ENCODE measurements around the gene KIAA1217. TPM values are rescaled to one million over a fixed set of nuclear protein-coding genes. Genes with fewer than 3 reads are reported as not detected.

KIAA1217 gene
- polyA plus RNA-seq, 3 donors: not detected

- Mint-ChIP-seq H3K4me1 (no peaks in the 10 kb centered on the region), H3K36me3 (no peaks in the 10 kb centered on the region), H3K27ac (no peak overlapping the region), H3K4me3 (no peak overlapping the region), H3K9me3 (peaks cover 0 to 19% (median 3%) of the 10 kb centered on the region in 7 donors), H3K27me3 (ENCODE audit: low read depth in 3 of 3) (no peaks in the 10 kb centered on the region)
- no peak overlapping the region for H2AFZ ChIP-seq (ENCODE audit: insufficient read depth, low read depth, low read length, poor library complexity, severe bottlenecking)
- H3K79me2 ChIP-seq (ENCODE audit: insufficient read depth, low read length): no peaks in the 10 kb centered on the region
- H3K4me3 ChIP-seq (replicated peaks in 1 of 3; ENCODE audit: low read depth in 2 of 3, low read length in 3 of 3): no peak overlapping the region
- H3K36me3 ChIP-seq (replicated peaks in 1 of 2; ENCODE audit: control insufficient read depth in 1 of 2, insufficient read depth in 2 of 2, low read length in 2 of 2): no peaks in the 10 kb centered on the region
- H4K20me1 ChIP-seq (ENCODE audit: insufficient read depth, low read length): no peaks in the 10 kb centered on the region
- H3K4me1 ChIP-seq (ENCODE audit: control insufficient read depth in 1 of 2, insufficient read depth in 2 of 2, low read length in 2 of 2): no peaks in the 10 kb centered on the region
- H3K27me3 ChIP-seq (ENCODE audit: control insufficient read depth in 2 of 2, insufficient read depth in 2 of 2, low read length in 2 of 2): no peaks in the 10 kb centered on the region
- intact Hi-C loops (cut with micrococcal nuclease): no loop called here
- no peak for TF ChIP-seq CTCF (IDR thresholded peaks at IDR 0.05)
- peaks cover 0 to 7% of the 10 kb centered on the region in 2 donors for H3K9me3 ChIP-seq (replicated peaks in 1 of 2; ENCODE audit: control insufficient read depth in 1 of 2, insufficient read depth in 1 of 2, low read length in 2 of 2)
- no peak for DNase-seq
- H3K4me2 ChIP-seq (replicated peaks; ENCODE audit: extremely low read depth, low read length, poor library complexity, severe bottlenecking): no peak overlapping the region
- no CpG with 5 or more reads among the region's 4 CpGs for WGBS (ENCODE audit: insufficient coverage)
- no peak overlapping the region for H3K27ac ChIP-seq (ENCODE audit: low read depth in 1 of 2, low read length in 2 of 2)
- no peak overlapping the region for H3K9ac ChIP-seq (ENCODE audit: insufficient read depth, low read length, poor library complexity, severe bottlenecking)
These were observed 46.5 kb upstream of the KIAA1217 start for GRCh38 chr10:24162206-24162985.

- Mint-ChIP-seq H3K4me1 (no peaks in the 10 kb centered on the region), H3K9me3 (peaks cover 0 to 12% (median 3%) of the 10 kb centered on the region in 7 donors), H3K36me3 (no peaks in the 10 kb centered on the region), H3K27ac (no peak overlapping the region), H3K4me3 (no peak overlapping the region), H3K27me3 (ENCODE audit: low read depth in 3 of 3) (peaks cover 0 to under 1% (median 0%) of the 10 kb centered on the region in 3 donors)
- H3K27ac ChIP-seq (ENCODE audit: low read depth in 1 of 2, low read length in 2 of 2): no peak overlapping the region
- no peaks in the 10 kb centered on the region for H3K79me2 ChIP-seq (ENCODE audit: insufficient read depth, low read length)
- H3K9me3 ChIP-seq (replicated peaks in 1 of 2; ENCODE audit: control insufficient read depth in 1 of 2, insufficient read depth in 1 of 2, low read length in 2 of 2): peaks cover 0 to 7% of the 10 kb centered on the region in 2 donors
- no peaks in the 10 kb centered on the region for H4K20me1 ChIP-seq (ENCODE audit: insufficient read depth, low read length)
- no peak overlapping the region for H2AFZ ChIP-seq (ENCODE audit: insufficient read depth, low read depth, low read length, poor library complexity, severe bottlenecking)
- intact Hi-C loops (cut with micrococcal nuclease): no loop called here
- H3K4me2 ChIP-seq (replicated peaks; ENCODE audit: extremely low read depth, low read length, poor library complexity, severe bottlenecking): no peak overlapping the region
- H3K9ac ChIP-seq (ENCODE audit: insufficient read depth, low read length, poor library complexity, severe bottlenecking): no peak overlapping the region
- H3K36me3 ChIP-seq (replicated peaks in 1 of 2; ENCODE audit: control insufficient read depth in 1 of 2, insufficient read depth in 2 of 2, low read length in 2 of 2): no peaks in the 10 kb centered on the region
- no peak overlapping the region for H3K4me3 ChIP-seq (replicated peaks in 1 of 3; ENCODE audit: low read depth in 2 of 3, low read length in 3 of 3)
- no peaks in the 10 kb centered on the region for H3K4me1 ChIP-seq (ENCODE audit: control insufficient read depth in 1 of 2, insufficient read depth in 2 of 2, low read length in 2 of 2)
- TF ChIP-seq CTCF (IDR thresholded peaks at IDR 0.05): no peak
- WGBS (ENCODE audit: insufficient coverage): no CpG with 5 or more reads among the region's 2 CpGs
- no peaks in the 10 kb centered on the region for H3K27me3 ChIP-seq (ENCODE audit: control insufficient read depth in 2 of 2, insufficient read depth in 2 of 2, low read length in 2 of 2)
- no peak for DNase-seq
These were observed 45.5 kb upstream of the KIAA1217 start for GRCh38 chr10:24163485-24163884.
